ENCODE results near the gene ACTR1A. TPM values are rescaled to one million over a fixed set of nuclear protein-coding genes. Genes with fewer than 3 reads are reported as not detected.
"Not testable (repeated sequence)": the region's sequence is repeated elsewhere in the genome, so short reads cannot be mapped to it uniquely, and the experiment has no call there.

Gene ACTR1A
- total RNA-seq = 25.5 TPM

DNA sequence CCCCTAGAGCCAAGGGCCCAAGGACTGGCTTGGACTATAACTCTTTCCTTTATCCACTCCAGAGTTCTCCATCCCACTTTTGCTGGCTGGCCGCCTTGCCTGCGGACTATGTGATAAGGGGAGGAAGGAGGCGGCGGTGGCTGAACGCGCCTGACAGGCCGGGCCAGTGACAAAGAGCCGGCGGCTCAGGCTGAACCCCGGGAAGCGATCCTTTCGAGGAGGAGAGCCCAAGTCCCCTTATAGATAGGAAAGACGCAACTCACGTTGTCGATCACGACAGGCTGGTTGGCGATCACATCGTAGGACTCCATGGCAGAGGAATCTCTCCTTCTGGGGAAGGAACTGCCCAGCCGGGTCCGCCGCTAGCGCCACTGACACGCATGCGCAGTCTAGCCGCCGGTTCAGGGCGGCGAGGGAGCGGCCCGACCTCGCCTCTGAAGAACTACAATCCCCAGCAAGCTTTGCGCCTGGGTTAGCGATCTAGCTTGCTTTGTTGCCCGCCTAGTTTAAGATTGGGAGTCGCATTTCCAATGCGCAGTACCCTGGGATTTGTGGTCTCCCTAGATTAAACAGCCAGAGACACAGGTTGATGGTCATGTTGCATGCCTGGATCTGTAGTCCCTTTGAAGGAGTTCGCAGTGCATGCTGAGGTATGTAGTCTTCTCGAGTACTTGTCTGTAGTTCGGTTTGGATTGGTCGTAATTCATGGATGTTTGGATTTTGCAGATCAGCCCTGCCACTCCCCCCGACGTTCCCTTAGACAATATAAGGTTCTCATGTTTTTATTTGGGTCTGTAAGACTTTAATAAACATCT is at the start of gene ACTR1A:
Gene ACTR1A, minus strand, starts transcription at position 376 of the 815 bp plus-strand sequence. Its CDS starts 65 bp downstream, at position 311.
- ATAC-seq = peak; percentile 77

DNA sequence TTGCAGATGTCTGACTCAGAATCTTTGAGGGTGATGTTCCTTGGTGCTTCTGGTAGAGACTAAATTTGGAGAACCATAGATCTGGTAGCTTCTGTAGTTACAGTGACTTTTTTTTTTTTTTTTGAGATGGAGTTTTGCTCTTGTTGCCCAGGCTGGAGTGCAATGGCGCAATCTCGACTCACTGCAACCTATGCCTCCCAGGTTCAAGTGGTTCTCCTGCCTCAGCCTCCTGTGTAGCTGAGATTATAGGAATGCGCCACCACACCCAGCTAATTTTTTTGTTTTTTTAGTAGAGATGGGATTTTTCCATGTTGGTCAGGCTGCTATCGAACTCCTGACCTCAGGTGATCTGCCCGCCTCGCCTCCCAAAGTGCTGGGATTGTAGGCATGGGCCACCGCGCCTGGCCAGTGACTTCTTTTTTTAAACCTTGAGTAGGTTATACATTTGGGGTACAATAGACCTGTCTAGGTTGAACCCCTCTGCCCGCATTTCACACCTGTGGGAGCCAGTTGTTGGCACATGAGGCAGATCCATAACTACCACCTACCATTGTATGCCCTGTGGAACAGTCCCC is 48.2 kb upstream of the ACTR1A start:
- ATAC-seq (no peak), DNase-seq (ENCODE audit: low spot score) (no peak)

More for the DNA sequence above, at the start of gene ACTR1A:
- DNase-seq (ENCODE audit: low spot score) = peak; percentile 98

DNA sequence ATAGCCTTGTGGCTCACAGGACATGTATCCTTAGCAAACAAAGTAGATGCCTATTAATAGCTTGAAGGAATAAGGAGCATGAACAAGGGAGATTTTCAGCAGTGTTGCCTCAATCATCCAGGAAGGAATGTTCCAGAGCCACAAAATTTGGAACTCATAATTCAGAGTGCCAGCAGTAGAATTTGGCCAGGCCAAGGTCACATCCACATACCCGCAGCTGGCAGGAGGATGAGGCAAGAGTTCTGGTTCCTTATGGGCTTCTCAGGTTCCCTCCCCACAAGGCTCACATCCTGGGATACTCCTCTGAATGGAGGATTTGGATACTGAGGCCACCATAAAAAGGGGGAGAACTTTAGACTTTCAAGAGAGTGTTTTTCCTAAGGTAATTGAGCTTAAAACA is 47.0 kb upstream of the ACTR1A start:
- DNase-seq (ENCODE audit: low spot score) = no peak
- no peak for ATAC-seq

DNA sequence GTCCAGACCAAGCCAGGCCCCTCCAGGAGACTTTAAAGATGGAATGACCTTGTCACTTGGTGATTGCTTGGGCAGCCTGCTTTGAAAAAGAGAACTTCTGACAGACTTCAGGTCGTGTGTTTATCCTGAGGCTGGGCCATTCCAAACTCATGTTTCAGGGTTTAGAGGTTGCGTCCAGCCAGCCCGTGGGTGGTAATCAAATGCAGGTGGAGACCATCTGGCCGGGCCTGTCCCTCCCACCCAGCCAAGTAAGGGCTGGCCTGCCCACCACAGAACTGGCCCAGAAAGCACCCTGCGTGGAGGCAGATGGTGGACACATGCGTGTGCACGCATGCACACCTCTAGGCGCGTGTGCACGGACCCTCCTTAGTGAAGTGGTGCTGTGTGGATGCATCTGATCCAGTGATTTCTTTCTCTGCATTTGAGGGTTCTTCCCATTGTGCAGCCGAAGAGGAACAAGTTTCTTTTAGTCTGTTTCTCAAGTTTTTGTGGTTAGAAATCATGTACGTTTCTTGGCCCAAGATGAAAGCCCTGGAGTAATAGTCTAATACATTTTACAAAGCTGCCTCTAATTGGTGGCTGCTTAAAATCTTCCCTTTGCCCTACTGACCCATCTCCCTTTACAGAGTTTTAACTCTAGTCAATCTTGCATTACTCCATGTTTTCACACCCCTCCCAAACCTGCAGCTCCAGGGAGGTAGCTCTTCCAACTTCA is 44.3 kb upstream of the ACTR1A start:
- ATAC-seq (no peak), DNase-seq (ENCODE audit: low spot score) (no peak)

DNA sequence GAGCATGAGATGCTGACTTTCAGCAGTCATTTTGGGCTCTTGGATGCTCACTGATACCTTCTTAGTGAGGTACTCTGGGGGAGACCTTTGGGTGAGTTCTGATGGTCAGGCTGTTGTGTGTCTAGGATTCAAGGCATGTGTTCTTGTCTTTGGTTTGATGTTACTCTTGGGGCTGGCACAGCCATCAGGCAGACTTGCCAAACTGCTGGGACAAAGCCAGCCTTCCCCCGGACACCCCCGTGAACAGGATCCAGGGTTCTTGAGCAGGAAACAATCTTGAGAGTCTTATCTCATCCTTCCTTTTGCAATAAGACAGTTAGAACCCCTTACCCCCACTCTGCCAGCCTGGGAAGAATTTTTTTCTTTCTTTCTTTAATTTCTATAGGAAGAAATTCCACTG is 43.5 kb upstream of the ACTR1A start:
- ATAC-seq = no peak
- no peak for DNase-seq (ENCODE audit: low spot score)

DNA sequence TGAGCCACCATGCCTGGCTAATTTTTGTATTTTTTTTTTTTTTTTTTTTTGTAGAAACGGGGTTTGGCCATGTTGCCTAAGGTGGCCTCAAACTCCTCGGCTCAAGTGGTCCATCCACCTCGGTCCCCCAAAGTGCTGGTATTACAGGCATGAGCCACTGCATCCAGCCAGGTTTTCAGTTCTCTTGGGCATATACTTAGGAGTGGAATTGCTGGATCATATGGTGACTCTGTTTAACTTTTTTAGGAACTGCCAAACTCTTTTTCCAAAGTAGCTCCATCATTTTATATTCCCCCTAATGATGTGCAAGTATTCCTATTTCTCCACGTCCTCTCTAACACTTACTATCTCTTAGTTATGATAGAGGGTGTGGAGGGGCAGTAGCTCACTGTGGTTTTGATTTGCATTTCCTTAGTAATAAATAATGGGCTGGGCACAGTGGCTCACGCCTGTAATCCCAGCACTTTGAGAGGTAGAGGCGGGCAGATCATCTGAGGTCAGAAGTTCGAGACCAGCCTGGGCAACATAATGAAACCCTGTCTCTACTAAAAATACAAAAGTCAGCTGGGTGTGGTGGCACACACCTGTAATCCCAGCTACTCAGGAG is 42.9 kb upstream of the ACTR1A start:
- DNase-seq (ENCODE audit: low spot score) = no peak

DNA sequence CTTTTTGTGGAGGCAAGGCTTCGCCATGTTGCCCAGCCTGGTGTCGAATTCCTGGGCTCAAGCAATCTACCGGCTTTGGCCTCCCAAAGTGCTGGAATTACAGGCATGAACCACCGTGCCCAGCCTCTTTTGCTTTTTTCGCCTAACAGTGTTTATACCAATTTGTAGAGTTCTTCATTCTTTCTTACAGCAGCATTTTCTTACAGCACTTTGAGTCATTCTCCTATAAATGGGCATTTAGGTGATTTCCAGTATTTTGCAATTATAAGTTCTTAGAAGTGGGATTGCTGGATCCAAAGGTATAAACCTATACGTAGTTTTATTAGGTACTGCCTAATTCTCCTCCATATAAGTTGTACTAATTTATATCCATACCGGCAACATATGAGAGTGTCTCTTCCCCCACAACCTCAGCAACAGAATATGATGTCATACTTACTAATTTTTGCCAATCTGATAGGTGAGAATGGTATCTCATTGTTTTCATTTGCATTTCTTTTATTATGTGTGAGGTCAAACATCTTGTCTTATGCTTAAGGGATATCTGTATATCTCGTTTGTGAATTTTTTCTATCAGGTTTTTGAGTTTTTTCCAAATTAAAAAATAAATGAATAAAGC is 40.4 kb upstream of the ACTR1A start:
- DNase-seq (ENCODE audit: low spot score) (no peak), ATAC-seq (no peak)

More for the DNA sequence above, 42.9 kb upstream of the ACTR1A start:
- ATAC-seq = no peak

DNA sequence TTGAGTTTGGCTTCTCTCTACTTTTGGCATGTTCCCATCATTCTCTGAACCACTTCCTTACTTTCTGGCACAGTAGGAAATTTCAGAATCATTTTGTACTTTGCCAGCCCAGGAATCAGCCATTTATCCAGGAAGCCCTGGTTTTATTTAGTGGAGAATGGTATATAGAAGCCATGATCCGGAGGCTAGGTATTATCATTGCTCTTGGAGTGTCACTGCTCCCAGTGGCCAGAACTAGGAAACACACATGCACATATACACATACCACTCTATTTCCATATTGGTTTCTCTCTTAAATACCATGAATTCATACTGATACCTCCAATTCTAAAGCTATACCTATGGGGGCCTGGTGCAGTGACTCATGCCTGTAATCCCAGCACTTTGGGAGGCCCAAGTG is 37.5 kb upstream of the ACTR1A start:
- peak; percentile 47 for ATAC-seq
- no peak for DNase-seq (ENCODE audit: low spot score)

DNA sequence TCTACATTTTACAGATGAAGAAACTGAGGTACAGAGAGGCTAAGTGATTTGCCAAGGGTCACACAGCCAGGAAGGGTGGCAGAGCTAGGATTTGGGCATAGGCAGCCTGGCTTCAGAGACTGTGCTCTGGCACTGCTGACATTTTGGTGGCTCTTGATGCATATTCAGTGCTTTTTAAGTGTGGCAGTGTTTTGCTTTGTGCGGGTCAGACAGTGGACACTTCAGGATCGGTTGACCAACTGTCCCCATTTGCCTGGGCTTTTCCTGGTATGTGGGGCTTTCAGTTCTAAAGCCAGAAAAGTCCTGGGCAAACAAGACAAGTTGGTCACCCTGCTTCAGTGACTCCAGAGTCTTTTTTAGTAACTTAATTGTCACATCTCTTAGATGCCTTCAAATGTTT is 36.3 kb upstream of the ACTR1A start:
- no peak for ATAC-seq
- no peak for DNase-seq (ENCODE audit: low spot score)

DNA sequence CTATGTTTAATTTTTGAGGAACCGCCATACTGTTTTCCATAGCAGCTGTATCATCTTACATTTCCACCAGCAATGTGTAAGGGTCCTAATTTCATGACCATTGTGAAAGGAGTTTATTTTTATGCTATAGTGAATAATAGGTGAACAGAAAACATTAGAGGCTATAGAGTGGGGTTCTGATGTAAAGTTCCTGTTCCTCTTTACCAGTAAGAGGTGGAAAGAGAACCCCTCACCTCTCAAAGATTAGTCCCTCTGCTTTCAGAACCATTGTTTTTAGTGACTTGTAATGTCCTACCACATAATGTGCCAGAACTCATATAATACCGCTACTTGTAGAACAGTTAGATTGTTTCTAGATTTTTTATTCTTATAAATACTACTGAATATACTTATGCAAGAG is 35.4 kb upstream of the ACTR1A start:
- DNase-seq (ENCODE audit: low spot score) = no peak
- no peak for ATAC-seq

DNA sequence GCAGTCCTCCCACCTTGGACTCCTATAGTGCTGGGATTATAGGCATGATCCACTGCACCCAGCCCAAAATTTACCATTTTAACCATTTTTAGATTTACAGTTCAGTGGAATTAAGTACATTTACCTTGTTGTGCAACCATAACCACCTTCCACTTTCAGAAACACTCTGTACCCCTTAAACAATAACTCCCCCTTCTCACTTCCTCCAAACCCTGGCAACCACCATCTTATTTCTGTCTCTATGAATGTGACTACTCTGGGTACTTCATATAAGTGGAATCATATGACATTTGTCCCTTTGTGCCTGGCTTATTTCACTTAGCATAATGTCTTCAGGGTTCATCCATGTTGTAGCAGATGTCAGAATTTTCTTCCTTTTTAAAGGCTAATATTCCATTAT is 34.9 kb upstream of the ACTR1A start:
- ATAC-seq (no peak), DNase-seq (ENCODE audit: low spot score) (no peak)

DNA sequence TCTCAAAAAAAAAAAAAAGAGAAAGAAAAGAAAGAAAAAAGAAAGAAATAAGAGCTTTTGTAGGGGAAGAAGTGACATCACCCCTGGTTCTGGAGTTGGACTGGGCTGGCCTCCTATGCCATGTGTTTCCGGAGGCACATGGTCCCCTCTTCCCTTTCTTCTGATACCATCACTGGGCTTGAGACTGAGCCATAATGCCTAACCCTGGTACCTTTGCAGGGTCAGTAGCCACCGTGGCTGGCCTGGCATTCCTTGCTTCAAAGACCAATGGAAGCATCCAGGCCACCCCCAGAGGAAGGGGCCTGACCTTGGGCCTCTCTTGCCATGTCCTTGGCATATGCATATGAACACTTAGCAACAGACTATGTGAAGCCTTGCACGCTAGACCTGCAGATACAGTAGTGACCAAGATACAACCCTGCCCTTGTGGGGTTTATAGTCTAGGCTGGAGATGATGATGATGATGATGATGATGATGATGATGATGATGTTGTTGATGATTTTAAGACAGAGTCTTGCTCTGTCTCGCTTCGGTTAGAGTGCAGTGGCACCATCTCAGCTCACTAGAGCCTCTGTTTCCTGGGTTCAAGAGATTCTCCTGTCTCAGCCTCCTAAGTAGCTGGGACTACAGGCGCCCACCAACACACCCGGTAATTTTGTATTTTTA is 33.1 kb upstream of the ACTR1A start:
- ATAC-seq (no peak), DNase-seq (ENCODE audit: low spot score) (no peak)

DNA sequence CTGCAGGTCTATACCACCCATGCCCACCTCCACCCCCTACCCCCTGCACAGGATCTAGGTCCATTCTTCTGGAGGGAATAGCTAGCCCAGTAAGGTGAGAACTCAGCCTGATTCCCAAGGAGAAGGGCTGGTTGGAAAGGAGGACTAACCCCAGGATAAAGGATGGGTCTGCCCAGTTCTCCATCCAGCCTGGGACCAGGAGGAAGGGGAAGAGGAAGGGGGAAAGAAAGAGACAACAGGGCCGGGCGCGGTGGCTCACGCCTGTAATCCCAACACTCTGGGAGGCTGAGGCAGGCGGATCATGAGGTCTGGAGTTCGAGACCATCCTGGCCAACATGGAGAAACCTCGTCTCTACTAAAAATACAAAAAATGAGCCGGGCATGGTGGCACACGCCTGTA is 32.5 kb upstream of the ACTR1A start:
- DNase-seq (ENCODE audit: low spot score) = not testable (repeated sequence)

DNA sequence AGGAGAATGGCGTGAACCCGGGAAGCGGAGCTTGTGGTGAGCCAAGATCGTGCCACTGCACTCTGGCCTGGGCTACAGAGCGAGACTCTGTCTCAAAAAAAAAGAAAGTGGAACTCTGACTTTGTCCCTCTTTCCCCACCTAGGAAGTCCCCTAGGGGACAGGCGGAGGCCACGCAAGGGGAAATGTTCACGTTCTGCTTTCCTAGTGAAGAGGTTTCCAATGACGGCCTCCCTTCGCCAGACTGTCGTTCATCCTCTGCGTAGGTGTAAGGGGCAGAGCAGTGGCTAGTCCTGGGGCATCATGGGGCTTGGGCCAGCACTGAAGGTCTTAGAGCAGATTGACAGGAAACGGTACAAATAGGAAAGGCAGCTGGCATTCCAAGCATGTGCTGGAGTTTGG is 31.8 kb upstream of the ACTR1A start:
- peak; percentile 13 for ATAC-seq

More for the DNA sequence above, 32.5 kb upstream of the ACTR1A start:
- not testable (repeated sequence) for ATAC-seq

DNA sequence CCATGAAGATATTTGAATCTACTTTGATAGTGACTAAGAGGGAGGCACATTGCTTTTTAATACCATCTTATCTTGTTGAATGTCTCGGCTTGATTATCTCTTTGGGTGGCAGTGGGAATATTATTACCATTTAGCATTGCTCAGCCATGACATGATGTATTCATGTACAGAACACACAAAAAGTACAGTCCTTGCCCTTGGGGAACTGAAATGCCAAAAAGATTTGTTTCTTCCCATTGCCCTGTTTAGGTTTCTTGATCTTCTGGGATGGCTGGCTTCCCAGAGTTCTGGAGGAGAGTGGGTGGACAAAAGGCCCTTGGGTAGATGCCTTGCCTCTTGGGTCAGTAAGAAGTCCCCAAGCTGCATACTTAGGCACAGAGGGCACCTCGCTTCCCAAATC is 25.0 kb upstream of the ACTR1A start:
- ATAC-seq (no peak), DNase-seq (ENCODE audit: low spot score) (no peak)

More for the DNA sequence above, 31.8 kb upstream of the ACTR1A start:
- no peak for DNase-seq (ENCODE audit: low spot score)

DNA sequence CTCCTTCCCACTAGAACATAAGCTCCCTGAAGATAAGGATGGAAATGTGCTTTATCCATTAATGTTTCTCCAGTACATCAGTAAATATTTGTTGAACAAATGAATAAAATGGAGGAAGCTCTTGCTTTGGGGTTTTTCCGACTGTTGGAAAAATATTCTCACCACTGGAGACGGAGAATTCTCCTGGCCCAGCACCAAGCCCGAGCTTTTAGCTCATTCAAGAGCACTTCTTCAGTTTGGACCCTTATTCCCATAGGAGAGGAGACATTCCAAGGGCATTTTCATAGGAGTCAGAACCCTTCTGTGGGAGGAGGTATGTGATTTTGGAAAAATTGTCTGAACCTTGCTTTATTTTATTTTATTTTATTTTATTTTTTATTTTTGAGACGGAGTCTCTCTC is 22.2 kb upstream of the ACTR1A start:
- ATAC-seq = no peak

DNA sequence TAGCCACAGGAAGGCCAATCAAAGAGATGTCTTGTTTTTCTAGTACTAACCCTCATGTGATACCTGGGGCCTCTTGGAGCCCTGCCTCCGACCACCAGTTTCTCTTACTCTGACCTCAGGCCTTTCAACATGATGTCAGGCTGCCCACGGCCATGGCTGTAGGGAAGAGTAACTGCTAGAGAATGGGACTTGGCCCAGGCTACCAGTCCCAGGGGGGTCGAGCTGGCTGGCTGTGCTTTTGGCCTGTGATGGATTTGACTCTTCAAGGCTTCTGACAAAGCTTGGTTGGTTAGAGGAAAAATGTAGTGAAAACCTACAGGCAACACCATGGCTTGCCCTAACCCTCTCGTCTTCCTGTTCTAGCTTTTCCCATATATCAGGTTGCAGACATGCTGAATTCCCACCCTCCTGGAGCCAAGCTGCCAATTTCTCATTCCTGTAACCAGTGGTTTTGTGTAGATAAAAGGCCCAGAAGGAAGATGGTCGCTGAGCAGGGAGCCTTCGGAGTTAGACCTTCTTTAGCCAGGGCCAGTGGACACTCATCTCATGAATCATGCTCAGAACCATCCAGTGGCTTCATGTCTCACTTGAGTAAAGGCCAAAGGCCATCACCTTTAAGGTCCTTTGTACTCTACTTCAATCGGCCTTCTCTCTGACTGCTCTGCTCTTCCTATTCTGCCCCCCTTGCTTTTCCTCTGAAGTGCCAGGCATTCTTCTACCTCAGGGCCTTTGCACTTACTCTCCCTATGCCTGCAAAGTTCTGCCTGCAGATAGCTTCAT is 20.9 kb upstream of the ACTR1A start:
- ATAC-seq = no peak
- no peak for DNase-seq (ENCODE audit: low spot score)

More for the DNA sequence above, 22.2 kb upstream of the ACTR1A start:
- no peak for DNase-seq (ENCODE audit: low spot score)

DNA sequence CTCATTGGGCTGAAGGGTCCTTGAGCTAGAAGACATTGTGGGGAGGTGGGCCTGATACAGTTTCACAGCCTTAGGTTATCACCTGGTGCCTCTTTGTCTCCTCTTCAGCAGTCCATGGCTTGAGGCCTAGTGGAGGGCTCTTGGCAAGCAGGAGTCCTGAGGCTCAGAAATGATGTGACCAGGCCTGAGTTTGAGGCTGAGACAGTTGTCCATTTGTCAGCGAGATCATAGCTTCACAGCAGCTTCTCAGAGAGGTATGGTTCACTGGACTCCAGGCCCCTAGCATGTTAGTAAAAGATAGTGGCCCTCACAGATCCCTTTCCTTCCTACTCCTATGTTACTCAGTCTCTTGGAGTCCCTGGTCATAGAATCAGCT is 20.4 kb upstream of the ACTR1A start:
- peak; percentile 8 for DNase-seq (ENCODE audit: low spot score)
- ATAC-seq = no peak

DNA sequence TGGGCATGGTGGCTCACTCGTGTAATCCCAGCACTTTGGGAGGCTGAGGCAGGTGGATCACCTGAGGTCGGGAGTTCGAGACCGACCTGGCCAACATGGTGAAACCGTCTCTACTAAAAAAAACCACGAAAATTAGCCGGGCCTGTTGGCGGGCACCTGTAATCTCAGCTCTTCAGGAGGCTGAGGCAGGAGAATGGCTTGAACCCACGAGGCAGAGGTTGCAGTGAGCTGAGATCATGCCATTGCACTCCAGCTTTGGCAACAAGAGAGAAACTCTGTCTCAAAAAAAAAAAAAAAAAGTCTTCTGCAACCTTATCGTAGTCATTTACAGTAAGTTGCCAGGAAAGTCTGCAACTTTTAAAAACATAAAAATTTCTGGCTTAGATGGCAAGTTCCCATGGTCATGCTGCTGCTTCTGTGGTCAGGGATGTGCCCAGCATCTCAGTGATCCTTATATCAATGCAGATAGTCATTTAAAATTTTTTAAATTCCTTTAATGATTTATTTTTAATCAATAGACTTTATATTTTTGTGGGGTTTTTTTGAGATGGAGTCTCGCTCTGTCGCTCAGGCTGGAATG is 16.8 kb upstream of the ACTR1A start:
- ATAC-seq = no peak

More for the DNA sequence above, 16.8 kb upstream of the ACTR1A start:
- no peak for DNase-seq (ENCODE audit: low spot score)
